NB4 (cell line): ENCODE results near the gene FNTB.

Source experiments
- DNase-seq: peaks from one replicate; pipeline ENCODE4 v3.0.0; 2010; ENCODE audit warnings: low read depth
- H3K4me3 ChIP-seq: one replicate; pipeline ENCODE4 v1.5.1; 2011; ENCODE audit warnings: mild to moderate bottlenecking, low read depth, low read length, moderate library complexity
- CTCF ChIP-seq: IDR thresholded peaks from one replicate; pipeline ENCODE4 v1.5.1; 2012; ENCODE audit warnings: low read depth, low read length
- MYC ChIP-seq: IDR thresholded peaks from 2 replicates; pipeline ENCODE4 v1.6.1; 2011; ENCODE audit warnings: low read depth, low read length
- POLR2A ChIP-seq: IDR thresholded peaks from 2 replicates; pipeline ENCODE4 v1.6.1; 2011; ENCODE audit warnings: mild to moderate bottlenecking; ENCODE audit not compliant: insufficient read length; ENCODE audit errors: extremely low read depth
- TF ChIP-seq, protein P1 (sequence below): IDR thresholded peaks from 2 replicates; pipeline ENCODE4 v1.6.1; 2011; ENCODE audit warnings: low read depth, low read length

FNTB gene

DNA sequence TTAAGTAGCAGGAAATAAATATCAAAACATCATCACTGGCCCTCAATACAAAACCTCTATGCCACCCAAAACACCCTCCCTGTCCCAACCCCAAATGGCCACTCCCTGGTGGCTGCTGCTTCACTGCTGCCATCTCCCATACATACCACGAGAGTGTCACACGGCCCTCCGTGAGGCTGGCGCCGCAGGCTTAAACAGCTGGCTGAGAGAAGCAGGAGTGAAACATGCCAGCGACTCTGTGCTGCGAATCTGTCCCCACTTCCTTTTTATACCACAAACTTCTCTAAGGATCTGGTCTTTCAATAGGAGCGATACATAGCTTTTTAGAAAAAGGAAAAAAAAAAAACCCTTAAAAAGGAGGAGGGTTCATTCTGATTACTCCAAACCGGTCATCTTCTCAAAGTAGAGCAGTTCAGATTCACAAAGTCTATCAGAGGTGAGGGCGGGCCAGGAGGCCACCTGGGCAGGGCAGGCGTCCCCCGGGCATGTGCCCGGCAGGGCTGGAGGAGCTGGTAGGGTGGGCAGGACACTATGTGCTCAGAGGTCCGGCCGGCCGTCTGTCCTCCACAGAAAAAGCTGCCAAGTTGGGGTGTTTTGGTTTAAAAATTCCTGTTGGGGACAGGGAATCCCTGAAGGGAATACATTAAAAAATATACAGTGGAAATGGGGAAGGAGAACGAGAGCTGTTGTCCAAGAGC lies 89.1 kb downstream of the FNTB start:
- no peak for DNase-seq
- TF ChIP-seq CTCF (no peak), MYC (no peak), POLR2A (no peak)
- TF ChIP-seq, protein P1, sequence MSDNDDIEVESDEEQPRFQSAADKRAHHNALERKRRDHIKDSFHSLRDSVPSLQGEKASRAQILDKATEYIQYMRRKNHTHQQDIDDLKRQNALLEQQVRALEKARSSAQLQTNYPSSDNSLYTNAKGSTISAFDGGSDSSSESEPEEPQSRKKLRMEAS = no peak
- no peak overlapping the region for H3K4me3 ChIP-seq

GRCh38 chr14:65077318-65077717 lies 90.6 kb downstream of the FNTB start:
- TF ChIP-seq CTCF = no peak
- TF ChIP-seq, protein P1 = no peak
- no peak for TF ChIP-seq MYC
- TF ChIP-seq POLR2A = no peak
- DNase-seq = no peak
- H3K4me3 ChIP-seq = no peak overlapping the region

- H3K4me3 ChIP-seq = no peak overlapping the region
- TF ChIP-seq POLR2A (no peak), MYC (no peak), CTCF (no peak)
- TF ChIP-seq, protein P1 = no peak
- DNase-seq = no peak
Observed at GRCh38 chr14:65079201-65079600, 92.5 kb downstream of the FNTB start.

DNA sequence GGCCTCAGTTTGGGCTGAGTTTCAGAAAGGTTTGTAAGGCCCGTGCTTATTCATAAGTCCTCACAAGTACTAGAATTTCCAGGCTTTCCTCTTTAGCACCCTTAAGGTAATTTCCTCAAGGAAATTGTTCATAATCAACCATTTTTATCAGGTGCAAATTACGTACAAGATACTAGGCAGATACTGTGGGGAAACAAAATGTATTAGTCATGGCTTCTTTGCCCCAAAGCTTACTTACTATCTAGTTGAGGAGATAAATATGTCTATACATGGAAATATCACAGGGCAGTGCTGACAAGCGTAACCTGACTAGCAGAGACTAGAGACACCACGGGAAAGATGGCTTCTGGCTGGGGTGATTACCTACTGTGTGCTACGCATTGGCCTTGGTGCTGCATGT lies 93.1 kb downstream of the FNTB start:
- DNase-seq = no peak
- no peak overlapping the region for H3K4me3 ChIP-seq
- TF ChIP-seq CTCF (no peak), POLR2A (no peak), MYC (no peak)
- TF ChIP-seq, protein P1 = no peak

DNA sequence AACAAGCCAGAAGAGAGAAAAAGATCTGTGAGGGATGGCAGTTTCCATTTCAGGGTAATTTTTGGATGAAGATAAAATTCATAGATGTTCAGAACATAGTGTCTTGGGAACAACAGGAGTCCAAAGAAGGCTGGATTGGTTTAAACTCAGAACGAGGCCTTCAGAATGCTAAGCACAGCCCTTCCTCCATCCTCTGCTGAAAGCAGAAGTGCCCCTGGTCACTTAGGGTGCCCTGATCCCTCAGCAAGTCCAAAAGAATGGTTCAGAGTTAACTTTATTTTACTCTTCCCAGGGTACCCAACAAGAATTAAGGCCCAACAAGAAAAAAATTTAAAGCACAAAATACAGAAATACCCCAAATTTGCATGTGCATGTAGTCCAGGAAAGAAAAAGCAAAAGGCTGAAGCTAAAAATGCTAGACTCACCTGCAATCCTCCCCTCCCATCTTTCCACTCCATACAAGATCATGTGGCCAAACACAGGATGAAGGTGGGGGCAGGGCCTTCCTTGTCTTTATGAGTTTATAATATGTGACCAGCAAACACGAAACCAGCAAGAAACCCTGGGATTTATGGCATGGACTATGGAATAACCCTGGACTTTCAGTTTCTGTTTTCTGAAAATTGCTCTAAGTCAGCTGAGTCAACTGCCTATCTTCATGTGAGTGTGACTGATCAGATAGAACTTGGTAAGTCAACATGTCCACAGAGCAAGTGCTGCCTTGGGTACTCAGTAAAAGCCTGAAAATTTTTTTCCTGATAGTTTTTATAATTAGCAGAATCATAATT lies 94.5 kb downstream of the FNTB start:
- TF ChIP-seq, protein P1 = no peak
- TF ChIP-seq MYC = 0 out of 2 replicates have a peak, but pooled peaks have one; percentile 5
- no peak for DNase-seq
- H3K4me3 ChIP-seq = no peak overlapping the region

GRCh38 chr14:65082930-65083329 lies 96.2 kb downstream of the FNTB start:
- no peak for DNase-seq
- TF ChIP-seq, protein P1 = no peak
- TF ChIP-seq CTCF = no peak
- TF ChIP-seq POLR2A = no peak
- TF ChIP-seq MYC = no peak
- H3K4me3 ChIP-seq = no peak overlapping the region
